GM19035 (cell line): ENCODE data around the gene ANKRA2.

ENCODE experiments used
- ATAC-seq: cut with Tn5 transposase; IDR thresholded peaks from one replicate; pipeline ENCODE4 v1.9.1; 2021; ENCODE audit not compliant: unreplicated experiment

ANKRA2 gene

DNA sequence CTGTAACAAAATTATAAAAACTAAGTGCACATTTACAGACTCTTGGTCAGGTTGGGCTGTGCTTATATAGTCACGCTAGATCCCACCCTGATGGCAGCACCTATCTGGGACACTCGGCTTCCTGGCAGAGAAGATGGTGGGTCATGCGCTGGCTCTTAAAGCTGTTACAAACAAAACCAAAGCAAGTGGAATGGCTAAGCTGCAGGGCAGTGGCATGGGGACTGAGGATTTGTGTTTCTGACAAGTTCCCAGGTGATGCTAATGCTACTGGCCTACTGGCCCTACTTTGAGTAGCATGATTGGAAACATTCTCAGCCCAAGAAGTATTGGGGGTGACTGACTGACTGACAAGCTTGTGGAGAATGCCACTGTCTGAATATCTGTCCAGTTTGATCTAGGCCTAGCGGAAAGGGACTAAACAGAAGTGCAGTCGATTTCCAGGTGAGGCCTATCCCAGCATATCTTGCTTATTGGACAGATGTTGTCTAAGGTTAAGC lies 58.9 kb downstream of the ANKRA2 start:
- no peak for ATAC-seq
